Activated CD8-positive, alpha-beta memory T cell treated with anti-CD3 and anti-CD28 coated beads for 4 hours (primary cell): ENCODE measurements around the gene PDZK1IP1.
"Not testable (repeated sequence)": the region's sequence is repeated elsewhere in the genome, so short reads cannot be mapped to it uniquely, and the experiment has no call there.

Experiments
- DNase-seq, 2 donors: peaks; one replicate each; pipeline ENCODE4 v3.0.0-alpha.2; 2020; ENCODE audit warnings: low read depth in 2 of 2

Gene PDZK1IP1

GRCh38 chr1:47196622-47197021 lies 6.8 kb upstream of the PDZK1IP1 start:
- DNase-seq: no peak

DNA sequence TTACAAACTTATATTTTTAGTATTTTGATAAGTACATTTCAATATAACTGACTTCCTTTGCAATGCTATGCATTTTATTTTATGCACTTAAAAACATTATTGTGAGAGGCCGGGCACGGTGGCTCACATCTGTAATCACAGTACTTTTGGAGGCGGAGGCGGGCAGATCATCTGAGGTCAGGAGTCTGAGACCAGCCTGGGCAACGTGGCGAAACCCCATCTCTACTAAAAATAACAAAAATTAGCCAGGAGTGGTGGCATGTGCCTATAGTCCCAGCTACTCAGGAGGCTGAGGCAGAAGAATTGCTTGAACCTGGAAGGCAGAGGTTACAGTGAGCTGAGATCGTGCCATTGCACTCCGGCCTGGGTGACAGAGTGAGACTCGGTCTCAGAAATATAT lies 6.1 kb upstream of the PDZK1IP1 start:
- not testable (repeated sequence) for DNase-seq

GRCh38 chr1:47194311-47194710 lies 4.5 kb upstream of the PDZK1IP1 start:
- no peak for DNase-seq

GRCh38 chr1:47193496-47193895 lies 3.7 kb upstream of the PDZK1IP1 start:
- DNase-seq: not testable (repeated sequence)

DNA sequence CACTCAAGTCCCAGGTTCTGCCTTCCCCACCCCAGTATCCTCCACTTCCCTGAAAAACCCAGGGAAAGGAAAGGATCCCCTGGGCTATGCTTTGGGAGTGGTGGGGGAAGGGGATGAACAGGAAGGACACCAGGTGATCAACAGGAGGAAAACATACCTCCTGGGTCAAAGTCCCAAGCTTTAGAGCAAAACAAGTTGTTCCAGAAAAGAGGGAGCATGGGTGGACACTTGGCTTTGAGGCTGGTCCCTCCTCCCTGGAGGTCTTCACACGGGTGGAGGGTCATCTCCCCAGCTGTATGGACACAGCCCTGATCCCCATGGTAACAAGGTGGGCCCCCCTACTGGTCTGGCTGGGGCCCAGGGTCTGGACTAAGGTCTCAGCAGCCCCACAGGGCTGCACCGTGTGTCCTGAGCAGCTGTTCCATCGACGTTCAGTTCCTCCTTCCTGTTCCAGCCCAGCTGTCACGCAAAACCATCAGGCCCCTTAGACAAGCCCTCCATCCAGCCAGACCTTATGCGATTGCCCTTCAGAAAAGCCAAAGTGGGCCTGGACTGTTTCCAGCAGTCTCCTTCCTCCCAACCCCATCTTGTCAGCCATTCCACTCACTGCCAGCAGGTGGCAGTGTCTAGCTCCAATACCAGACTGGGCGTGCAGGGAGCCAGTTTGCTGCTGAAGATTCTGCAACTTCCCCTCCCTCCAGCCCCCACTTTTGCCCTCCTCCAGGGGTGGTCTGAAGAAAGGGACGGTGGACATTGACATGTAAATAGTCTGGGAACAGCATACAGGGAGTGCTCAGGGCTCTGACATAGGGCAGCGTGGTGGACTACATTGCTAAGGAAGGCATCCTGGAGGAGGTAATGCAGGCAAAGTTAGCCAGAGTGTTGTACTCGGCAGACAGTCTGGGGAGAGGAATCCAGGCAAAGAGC lies 2.9 kb upstream of the PDZK1IP1 start:
- DNase-seq: peak; percentile 20 to 34

DNA sequence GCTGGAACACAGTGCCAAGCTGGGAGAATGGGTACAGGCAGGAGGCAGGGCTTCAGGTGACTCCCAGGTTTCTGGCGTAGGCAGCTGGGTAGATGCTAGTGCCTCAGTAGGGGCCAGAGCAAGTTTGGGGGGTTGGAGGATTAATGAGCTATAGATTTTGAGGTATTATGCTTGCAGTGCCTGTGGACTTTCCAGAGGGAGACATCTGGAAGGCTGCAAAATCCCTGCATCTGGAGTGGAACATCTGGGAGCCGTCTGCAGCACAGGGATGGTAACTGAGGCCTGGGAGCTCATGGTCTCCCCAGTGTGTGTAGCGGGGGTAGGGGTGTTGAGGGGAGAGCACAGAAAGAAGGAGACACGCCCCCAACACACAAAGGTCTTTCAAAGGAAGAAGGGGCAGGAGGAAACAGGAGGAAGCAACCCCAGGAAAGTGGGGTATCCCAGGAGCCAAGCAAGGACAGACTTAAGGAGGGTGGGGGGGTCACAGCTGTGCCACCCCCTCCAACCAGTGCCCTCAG lies 2.2 kb upstream of the PDZK1IP1 start:
- no peak for DNase-seq

- DNase-seq: no peak
These were observed 1.0 kb upstream of the PDZK1IP1 start for GRCh38 chr1:47190857-47191256.

DNA sequence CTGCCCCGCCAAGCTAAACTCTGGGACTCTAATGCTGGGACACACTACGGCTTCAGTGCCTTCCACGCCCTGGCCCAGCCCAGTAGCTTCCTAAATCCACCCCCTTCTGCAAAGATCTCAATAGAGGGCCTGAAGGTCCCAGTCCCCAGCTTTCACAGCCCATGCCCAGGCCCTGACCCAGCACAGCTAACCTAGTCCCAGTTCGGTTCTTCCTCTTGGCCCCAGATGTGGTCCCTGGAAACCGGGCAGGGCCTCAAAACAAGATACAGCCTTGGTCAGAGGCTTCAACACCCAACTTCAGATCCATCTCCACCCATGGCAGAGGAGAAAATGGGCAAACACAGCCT lies 646 bp upstream of the PDZK1IP1 start:
- no peak for DNase-seq

- DNase-seq: no peak
These were observed 748 bp downstream of the PDZK1IP1 start for GRCh38 chr1:47188791-47189785.

- DNase-seq: no peak
These were observed 1.9 kb downstream of the PDZK1IP1 start for GRCh38 chr1:47187926-47188250.

DNA sequence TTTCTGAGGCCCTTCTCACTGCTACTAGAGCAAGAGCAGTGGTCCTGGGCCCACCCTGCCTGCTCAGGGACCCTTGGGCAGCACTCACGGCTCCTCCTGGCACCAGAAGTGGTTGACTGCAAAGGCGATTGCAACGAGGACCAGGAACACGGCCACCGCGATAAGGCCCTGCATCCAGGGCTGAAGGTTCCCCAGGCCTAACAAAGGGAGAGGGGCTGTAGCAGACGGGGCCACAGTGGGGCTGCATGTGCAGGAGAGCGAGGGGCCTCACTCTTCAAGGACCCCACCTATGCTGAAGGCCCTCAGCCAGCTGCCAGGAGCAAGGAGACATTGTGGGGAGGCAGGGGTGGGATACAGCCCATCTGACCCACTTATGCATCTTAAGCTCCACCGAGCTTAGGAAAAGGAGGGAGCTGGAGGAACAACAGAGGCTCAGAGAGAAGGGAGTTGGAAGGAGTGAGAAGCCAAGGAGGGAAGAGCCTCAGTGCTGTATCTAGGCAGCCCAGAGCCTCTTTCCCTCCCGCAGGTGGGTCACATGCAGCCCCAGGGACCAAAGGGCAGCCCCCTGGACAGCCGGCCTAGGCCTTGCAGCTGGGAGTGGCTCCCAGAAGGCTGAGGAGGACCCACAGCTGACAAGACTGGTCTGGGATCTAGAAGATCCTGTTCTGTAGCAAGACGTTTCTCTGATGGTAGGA lies 2.5 kb downstream of the PDZK1IP1 start:
- no peak for DNase-seq

DNA sequence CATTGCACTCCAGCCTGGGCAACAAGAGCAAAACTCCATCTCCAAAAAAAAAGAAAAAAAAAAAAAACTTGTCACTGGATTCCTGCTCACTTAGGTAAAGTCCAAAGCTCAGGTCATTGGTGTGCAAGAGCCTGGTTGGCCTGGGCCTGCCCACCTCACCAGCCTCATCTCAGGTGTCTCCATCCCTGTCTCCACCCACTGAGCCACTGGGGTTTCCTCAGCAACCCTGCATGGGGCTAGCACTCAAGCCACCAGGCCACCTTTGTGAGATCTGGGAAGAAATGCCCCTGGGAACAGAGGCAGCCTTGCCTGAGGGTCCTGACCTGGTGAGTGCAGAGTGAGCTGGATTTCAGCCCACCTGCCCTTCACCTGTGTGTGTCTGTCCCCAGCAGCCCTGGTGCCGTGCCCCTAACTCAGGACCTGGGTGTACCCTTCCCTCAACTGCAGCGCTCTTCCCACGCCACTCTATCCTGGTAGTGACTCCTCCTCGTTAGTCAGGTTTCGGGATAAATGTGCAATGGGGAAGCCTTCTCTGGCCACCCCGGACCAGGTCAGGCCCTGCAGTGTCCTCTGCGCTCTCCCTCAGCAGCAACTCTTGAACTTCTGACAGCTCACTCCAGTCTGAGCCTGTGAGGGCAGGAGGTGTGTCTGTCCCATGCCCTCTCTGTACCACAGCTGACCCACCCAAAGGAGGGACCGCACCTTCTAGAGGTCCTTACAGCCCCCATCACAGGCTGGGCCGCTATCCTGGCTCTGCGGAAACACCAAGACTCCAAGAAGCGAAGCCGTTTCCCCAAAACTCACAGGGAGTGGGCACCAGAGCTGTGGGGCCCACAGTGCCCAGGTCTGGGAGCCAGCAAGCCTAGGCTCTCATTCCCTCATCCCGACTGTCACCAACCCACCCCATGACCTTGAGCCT lies 3.3 kb downstream of the PDZK1IP1 start:
- DNase-seq: no peak

GRCh38 chr1:47184822-47185677 lies 4.8 kb downstream of the PDZK1IP1 start:
- DNase-seq: no peak

GRCh38 chr1:47184090-47184821 lies 5.6 kb downstream of the PDZK1IP1 start:
- DNase-seq: no peak

DNA sequence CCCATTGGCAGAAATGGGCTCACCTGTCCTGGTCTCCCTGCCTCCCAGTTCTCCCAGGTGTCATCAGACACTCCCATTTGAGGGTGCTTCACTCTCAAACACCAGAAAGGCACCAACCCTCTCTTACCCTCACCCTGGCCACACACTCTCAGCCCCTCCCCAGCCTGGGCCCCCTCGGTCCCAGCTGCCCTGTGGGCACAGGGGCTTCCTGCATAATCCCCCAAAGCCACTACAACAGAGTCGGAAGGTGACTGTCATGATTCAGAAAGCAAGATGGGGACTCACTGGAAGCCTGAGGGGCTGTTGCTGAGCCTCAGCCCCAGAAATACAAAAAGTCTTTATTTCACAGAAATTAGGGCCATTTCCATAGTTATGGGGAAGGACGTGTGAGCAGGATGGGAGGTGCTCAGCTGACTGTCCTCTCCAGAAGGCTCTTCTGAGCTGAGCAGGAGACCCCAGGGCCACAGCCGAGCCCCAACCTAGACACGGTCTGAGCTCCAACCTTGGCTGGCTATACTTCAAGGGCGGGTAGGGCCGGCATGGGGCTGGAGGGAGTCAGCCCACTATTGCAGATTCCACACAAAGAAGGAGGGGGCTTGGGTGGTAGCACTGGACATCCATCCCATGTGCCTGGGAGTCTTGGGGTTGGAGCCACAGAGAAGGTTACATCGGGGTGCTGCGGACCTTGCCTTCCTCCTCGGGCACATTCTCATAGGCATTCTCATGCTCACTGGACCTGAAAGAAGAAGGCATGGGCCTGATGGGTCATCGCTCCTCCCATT lies 6.3 kb downstream of the PDZK1IP1 start:
- DNase-seq: no peak

DNA sequence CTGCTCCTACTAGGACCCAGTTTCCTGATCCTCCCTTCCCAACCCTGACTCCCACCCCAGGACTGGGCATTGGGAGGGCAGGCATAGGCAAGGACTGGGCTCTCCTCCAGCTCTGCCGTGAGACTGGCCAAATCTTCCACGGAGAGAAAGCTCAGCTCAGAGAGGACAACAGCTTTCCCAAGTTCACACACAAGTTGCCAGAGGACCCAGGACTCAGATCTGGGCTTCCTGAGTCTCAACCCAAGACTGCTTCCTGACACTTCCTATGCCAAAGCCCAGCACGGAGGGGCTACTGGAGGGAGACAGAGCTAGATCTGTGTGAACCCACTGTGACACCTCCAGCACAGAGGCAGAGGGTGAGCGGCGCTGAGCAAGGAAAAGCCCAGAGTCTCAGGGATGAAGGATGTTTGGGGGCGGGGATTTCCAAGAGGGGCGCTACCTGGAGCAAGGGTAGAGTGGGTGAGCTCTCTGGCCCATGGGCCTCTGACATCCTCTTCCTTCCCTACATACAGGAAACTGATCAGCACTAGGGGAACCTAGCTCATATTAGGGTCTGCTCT lies 7.1 kb downstream of the PDZK1IP1 start:
- no peak for DNase-seq

DNA sequence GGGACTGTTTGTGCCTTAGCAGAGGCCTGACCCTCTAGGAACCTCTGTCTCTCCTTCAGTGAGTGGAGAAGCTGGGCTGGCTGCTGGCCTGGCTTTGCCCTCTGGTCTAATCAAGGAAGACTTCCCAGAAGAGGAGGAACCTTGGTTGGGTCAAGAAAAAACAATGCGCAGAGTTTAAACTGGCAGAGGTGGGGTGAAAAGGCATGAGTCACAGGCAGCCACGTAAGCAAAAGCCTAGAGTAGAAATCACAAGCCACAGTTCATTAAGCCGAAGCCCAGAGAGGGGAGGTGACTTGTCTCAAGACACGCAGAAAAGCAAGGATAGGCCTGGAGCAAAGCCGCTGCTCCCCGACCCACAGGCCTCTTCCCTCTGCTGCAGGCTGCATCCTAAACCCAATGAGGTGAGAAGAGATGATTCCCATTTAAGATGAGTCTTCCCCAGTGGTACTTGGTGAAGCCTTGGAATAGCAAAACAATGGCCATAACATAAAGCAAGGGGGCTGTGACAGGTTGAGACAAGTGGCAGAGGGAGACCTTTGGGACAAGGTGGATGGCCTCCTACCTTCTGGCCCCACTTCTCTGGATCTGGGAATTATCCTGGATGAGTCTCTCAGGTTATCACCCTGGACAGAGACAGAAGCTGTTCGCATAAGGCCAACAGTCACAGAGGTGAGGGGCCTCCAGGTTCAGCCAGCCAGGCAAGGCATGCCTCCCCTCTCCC lies 7.7 kb downstream of the PDZK1IP1 start:
- no peak for DNase-seq
